K562 (cell line): ENCODE data around the gene HEPHL1.

Experiments
- EGR1 ChIP-seq: fragments of 450-650 bp; conservative IDR thresholded peaks from 2 replicates; pipeline ENCODE4 v1.6.1; 2017; ENCODE audit warnings: mild to moderate bottlenecking
- GABPB1 ChIP-seq: sonication (generic); formaldehyde crosslinking; IDR thresholded peaks from 2 replicates; pipeline ENCODE4 v1.8.0; 2022; ENCODE audit warnings: mild to moderate bottlenecking, missing genetic modification reagents
- HNRNPK ChIP-seq: fragments of 200-400 bp; formaldehyde crosslinking; IDR thresholded peaks from one replicate; pipeline ENCODE4 v1.6.1; 2018; ENCODE audit warnings: mild to moderate bottlenecking, low read depth, low read length; ENCODE audit not compliant: poor library complexity, severe bottlenecking
- KDM1A ChIP-seq, 2 experiments: fragments of 450-650 bp; IDR thresholded peaks; 2 replicates each; pipeline ENCODE4 v1.6.1; 2016; ENCODE audit warnings: mild to moderate bottlenecking in 2 of 2
- MAFK ChIP-seq: IDR thresholded peaks from 2 replicates; pipeline ENCODE4 v1.6.1; 2011; ENCODE audit warnings: low read length, improper control_type of control experiment
- MAX ChIP-seq: sonication (generic); formaldehyde crosslinking; IDR thresholded peaks from 2 replicates; pipeline ENCODE4 v1.9.0; 2022; ENCODE audit warnings: mild to moderate bottlenecking, missing genetic modification reagents
- PHB2 ChIP-seq: fragments of 450-650 bp; IDR thresholded peaks from 2 replicates; pipeline ENCODE4 v1.6.1; 2017; ENCODE audit warnings: low read depth
- ZNF24 ChIP-seq: fragments of 450-650 bp; IDR thresholded peaks from 2 replicates; pipeline ENCODE4 v1.6.1; 2016
- ZNF583 ChIP-seq: fragments of 250-450 bp; sonication (Bioruptor Pico); IDR thresholded peaks from 2 replicates; pipeline ENCODE4 v1.4.0; 2020
- ZNF76 ChIP-seq: fragments of 250-450 bp; sonication (Bioruptor Pico); IDR thresholded peaks from 2 replicates; pipeline ENCODE4 v1.4.0; 2020; ENCODE audit warnings: mild to moderate bottlenecking, moderate library complexity, borderline replicate concordance
- ZNF77 ChIP-seq: fragments of 250-450 bp; sonication (Bioruptor Pico); IDR thresholded peaks from 2 replicates; pipeline ENCODE4 v1.5.0; 2020
- TF ChIP-seq, protein P1 (sequence below), 3 experiments: IDR thresholded peaks in 2 of 3; conservative IDR thresholded peaks in 1 of 3; 2 replicates each; pipeline ENCODE4 v1.5.1; 2011 to 2012; ENCODE audit warnings: low read length in 3 of 3, mild to moderate bottlenecking in 3 of 3, control low read depth in 2 of 3, improper control_type of control experiment in 1 of 3, inconsistent platforms in 1 of 3, low read depth in 1 of 3, mixed read lengths in 1 of 3, moderate library complexity in 1 of 3; ENCODE audit not compliant: insufficient read depth in 2 of 3

DNA sequence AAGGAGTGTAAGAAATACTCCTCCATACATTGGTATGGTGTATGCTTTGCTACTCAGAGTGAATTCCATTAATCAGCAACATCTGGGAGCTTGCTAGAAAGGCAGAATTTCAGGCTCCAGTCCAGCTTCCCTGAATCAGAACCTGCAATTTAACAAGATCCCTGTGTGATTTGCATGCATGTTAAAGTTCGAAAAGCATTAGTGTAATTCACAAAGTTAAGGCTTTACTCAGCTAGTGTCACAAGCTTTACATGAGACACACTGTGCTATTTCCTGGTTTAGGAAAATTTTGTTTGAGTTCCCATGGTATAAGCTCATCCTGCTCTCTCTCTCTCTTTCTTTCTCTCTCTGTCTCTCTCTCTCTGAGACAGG, 37.0 kb upstream of the HEPHL1 start:
- TF ChIP-seq EGR1 (no peak), KDM1A (IDR thresholded peaks at IDR 0.05) (no peak), ZNF583 (CRISPR knock-in tag) (no peak), HNRNPK (no peak), ZNF24 (no peak), GABPB1 (CRISPR knock-in tag) (no peak), PHB2 (no peak), ZNF77 (no peak), ZNF76 (CRISPR knock-in tag) (no peak), MAX (CRISPR knock-in tag) (no peak), MAFK (no peak)
- TF ChIP-seq, protein P1, sequence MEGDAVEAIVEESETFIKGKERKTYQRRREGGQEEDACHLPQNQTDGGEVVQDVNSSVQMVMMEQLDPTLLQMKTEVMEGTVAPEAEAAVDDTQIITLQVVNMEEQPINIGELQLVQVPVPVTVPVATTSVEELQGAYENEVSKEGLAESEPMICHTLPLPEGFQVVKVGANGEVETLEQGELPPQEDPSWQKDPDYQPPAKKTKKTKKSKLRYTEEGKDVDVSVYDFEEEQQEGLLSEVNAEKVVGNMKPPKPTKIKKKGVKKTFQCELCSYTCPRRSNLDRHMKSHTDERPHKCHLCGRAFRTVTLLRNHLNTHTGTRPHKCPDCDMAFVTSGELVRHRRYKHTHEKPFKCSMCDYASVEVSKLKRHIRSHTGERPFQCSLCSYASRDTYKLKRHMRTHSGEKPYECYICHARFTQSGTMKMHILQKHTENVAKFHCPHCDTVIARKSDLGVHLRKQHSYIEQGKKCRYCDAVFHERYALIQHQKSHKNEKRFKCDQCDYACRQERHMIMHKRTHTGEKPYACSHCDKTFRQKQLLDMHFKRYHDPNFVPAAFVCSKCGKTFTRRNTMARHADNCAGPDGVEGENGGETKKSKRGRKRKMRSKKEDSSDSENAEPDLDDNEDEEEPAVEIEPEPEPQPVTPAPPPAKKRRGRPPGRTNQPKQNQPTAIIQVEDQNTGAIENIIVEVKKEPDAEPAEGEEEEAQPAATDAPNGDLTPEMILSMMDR (IDR thresholded peaks at IDR 0.05 in 2 of 3, conservative IDR thresholded peaks at IDR 0.05 in 1 of 3; ENCODE audit: insufficient read depth in 2 of 3, low read depth in 1 of 3, low read length in 3 of 3) = no peak
